B cell (primary cell): Measurements from ENCODE around the gene XPO5.

Source experiments
- CTCF ChIP-seq: fragments of 200-600 bp; IDR thresholded peaks from one replicate; pipeline ENCODE4 v1.8.0; 2022; ENCODE audit warnings: antibody characterized with exemption, mild to moderate bottlenecking
- EZH2 ChIP-seq: IDR thresholded peaks from 2 replicates; pipeline ENCODE4 v1.6.1; 2012; ENCODE audit warnings: borderline replicate concordance, low read depth, mild to moderate bottlenecking, moderate library complexity, low read length; ENCODE audit not compliant: insufficient read depth, poor library complexity, severe bottlenecking

DNA sequence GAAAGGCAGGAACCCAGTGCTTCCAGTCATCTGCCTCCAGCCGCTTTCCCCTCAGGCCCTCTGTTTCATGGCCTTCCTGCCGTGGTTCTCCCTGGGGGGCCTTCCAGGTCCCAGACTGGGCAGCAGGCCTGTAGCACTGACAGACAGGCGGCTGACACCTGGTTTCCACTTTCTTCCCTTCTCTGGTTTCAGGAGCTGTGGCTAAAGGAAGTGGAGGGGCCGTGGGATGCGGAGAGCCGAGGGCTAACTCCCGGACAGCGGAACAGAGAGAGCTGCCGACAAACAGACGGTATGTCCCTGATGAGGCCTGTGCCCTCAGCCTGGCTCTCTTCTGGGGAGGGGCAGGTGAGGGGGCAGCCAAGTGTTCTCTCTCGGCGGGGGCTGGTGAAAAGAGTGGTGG lies 78.1 kb downstream of the XPO5 start:
- TF ChIP-seq EZH2 = no peak
- no peak for TF ChIP-seq CTCF
